Body of pancreas (tissue), 4 donors: ENCODE measurements around the gene E2F1. TPM values are rescaled to one million over a fixed set of nuclear protein-coding genes. Genes with fewer than 3 reads are reported as not detected.

Source experiments
- ATAC-seq: fragments of 150-250 bp; one replicate; pipeline ENCODE4 v1.9.1; 2016
- DNase-seq, 4 donors: peaks; one replicate each; pipeline ENCODE4 v3.0.0-alpha.2; 2019
- H3K27ac ChIP-seq, 4 donors: fragments of 200-600 bp; sonication (generic); 1 replicate in 3 of 4; 2 replicates in 1 of 4; pipeline versions ENCODE4 v1.5.1 to v1.6.1; 2016 to 2019; ENCODE audit warnings: mild to moderate bottlenecking in 1 of 4, mixed read lengths in 1 of 4, moderate library complexity in 1 of 4
- H3K27me3 ChIP-seq, 2 donors: fragments of 200-600 bp; sonication (generic); one replicate each; pipeline ENCODE4 v1.6.0; 2016; ENCODE audit warnings: mild to moderate bottlenecking in 1 of 2
- H3K36me3 ChIP-seq, 2 donors: fragments of 200-600 bp; sonication (generic); replicated peaks in 1 of 2; 2 replicates each; pipeline ENCODE4 v1.5.1; 2016; ENCODE audit warnings: low read depth in 2 of 2; ENCODE audit not compliant: insufficient read depth in 1 of 2
- H3K4me1 ChIP-seq: fragments of 200-600 bp; sonication (generic); one replicate; pipeline ENCODE4 v1.6.0; 2016
- H3K4me3 ChIP-seq, 2 donors: fragments of 200-600 bp; sonication (generic); 1 replicate in 1 of 2; 2 replicates in 1 of 2; pipeline ENCODE4 v1.5.1; 2016 to 2019
- H3K9me3 ChIP-seq, 3 donors: fragments of 200-600 bp; sonication (generic); 1 replicate in 2 of 3; 2 replicates in 1 of 3; pipeline ENCODE4 v1.5.1; 2016
- POLR2A ChIP-seq, 3 donors: fragments of 450-650 bp; IDR thresholded peaks; one replicate each; pipeline ENCODE4 v1.6.1; 2016; ENCODE audit warnings: antibody characterized with exemption in 3 of 3, mild to moderate bottlenecking in 2 of 3
- WGBS, 2 donors: methylation state at CpG; one replicate each; pipeline ENCODE4 v1.1.5; 2017; 5-methylcytosine and 5-hydroxymethylcytosine counted together
- intact Hi-C: fragments of 100-400 bp; cut with DNase I; formaldehyde crosslinking; loops from one replicate; pipeline ENCODE4 v1.15.1; 2023
- total RNA-seq, 2 donors: library from RNA; depleted of rRNA; stranded (reverse); fragments of >200 nt; gene quantifications; one replicate each; pipeline ENCODE4 v1.1.0, GENCODE V29; 2016
- TF ChIP-seq, protein P1 (sequence below), 7 experiments: fragments of 450-650 bp in 4 of 7; fragments of 200-600 bp in 3 of 7; sonication (generic) in 3 of 7; IDR thresholded peaks; one replicate each; pipeline ENCODE4 v1.5.1; 2016 to 2019; ENCODE audit warnings: antibody characterized with exemption in 7 of 7

E2F1 gene
- total RNA-seq, 2 donors from 2014 or later: 0.66 TPM; not detected in 1

DNA sequence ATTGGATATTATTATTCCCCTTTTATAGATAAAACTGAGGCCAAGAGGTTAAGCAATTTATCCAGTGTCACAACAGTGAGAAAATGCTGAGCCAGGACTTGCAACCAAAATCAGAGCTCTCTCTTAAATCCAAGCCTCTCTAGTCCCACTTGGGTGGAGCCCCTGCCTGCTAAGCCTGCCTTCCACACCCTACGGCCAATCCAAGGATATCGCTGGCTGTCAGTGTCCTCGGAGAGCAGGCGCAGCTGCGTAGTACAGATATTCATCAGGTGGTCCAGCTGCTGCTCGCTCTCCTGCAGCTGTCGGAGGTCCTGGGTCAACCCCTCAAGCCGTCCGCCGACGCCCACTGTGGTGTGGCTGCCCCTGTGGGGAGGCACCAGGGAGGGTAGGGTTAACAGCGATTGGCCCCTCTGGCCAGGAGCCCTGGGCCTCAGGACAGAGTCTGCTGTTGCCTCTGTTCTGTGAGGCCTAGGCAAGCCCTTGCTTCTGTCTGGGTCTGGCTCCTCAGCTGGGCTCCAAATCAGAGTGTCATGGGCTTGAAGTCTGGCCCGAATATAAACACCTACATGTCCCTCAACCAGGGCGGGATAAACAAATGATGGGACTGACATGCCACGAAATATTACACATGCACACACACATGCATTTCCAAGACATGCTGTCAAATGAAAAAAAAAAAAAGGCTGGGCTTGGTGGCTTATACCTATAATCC lies 8.0 kb downstream of the E2F1 start:
- intact Hi-C loops: no loop called here
- Histone ChIP-seq H3K27ac (no peak overlapping the region), H3K4me3 (no peak overlapping the region), H3K27me3 (no peaks in the 10 kb centered on the region), H3K9me3 (no peaks in the 10 kb centered on the region), H3K36me3 (no peaks in the 10 kb centered on the region), H3K4me1 (peaks cover 18% of the 10 kb centered on the region)
- 85% methylated on average over 13 to 15 of the region's 15 CpGs for WGBS, 2 donors
- DNase-seq (no peak), ATAC-seq (no peak)
- TF ChIP-seq, protein P1, sequence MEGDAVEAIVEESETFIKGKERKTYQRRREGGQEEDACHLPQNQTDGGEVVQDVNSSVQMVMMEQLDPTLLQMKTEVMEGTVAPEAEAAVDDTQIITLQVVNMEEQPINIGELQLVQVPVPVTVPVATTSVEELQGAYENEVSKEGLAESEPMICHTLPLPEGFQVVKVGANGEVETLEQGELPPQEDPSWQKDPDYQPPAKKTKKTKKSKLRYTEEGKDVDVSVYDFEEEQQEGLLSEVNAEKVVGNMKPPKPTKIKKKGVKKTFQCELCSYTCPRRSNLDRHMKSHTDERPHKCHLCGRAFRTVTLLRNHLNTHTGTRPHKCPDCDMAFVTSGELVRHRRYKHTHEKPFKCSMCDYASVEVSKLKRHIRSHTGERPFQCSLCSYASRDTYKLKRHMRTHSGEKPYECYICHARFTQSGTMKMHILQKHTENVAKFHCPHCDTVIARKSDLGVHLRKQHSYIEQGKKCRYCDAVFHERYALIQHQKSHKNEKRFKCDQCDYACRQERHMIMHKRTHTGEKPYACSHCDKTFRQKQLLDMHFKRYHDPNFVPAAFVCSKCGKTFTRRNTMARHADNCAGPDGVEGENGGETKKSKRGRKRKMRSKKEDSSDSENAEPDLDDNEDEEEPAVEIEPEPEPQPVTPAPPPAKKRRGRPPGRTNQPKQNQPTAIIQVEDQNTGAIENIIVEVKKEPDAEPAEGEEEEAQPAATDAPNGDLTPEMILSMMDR (IDR thresholded peaks at IDR 0.05): no peak
- no peak for TF ChIP-seq POLR2A (IDR thresholded peaks at IDR 0.05)

DNA sequence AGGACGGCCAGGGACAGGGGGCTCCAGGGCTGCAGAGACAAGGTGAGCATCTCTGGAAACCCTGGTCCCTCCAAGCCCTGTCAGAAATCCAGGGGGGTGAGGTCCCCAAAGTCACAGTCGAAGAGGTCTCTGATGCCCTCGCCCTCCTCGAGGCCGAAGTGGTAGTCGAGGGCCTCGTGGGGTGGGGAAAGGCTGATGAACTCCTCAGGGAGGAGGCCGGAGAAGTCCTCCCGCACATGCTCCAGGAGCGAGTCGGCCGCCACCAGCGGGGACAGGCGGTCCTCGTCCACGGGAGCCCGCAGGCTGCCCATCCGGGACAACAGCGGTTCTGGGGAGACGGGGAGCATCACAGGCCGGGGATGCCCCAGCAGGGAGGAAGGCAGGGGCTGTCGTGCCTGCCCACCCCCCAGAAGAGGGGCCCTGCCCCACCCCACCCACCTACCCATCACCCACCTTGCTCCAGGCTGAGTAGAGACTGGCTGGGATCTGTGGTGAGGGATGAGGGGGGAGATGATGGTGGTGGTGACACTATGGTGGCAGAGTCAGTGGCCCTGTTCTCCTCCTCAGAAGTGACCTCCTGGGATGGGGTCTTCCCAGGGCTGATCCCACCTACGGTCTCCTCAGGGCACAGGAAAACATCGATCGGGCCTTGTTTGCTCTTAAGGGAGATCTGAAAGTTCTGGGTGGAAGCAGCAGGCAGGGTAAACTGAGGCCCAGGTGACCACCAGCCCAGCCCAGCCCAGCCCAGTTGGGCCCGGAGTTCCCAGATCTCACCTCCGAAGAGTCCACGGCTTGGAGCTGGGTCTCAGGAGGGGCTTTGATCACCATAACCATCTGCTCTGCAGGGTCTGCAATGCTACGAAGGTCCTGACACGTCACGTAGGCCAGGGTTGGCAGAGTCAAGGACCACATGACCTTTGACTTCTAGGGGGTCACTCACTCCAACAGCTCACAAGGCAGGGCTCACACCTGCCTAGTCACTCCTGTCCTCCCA lies 9.2 kb downstream of the E2F1 start:
- no peak overlapping the region for H3K4me3 ChIP-seq
- H3K27me3 ChIP-seq: no peaks in the 10 kb centered on the region
- no peak for TF ChIP-seq POLR2A (IDR thresholded peaks at IDR 0.05)
- TF ChIP-seq, protein P1 (IDR thresholded peaks at IDR 0.05): no peak
- no peaks in the 10 kb centered on the region for H3K36me3 ChIP-seq
- no peak overlapping the region for H3K27ac ChIP-seq
- 94 to 95% methylated on average over 22 to 29 of the region's 31 CpGs for WGBS, 2 donors
- no peak for DNase-seq
- ATAC-seq: no peak
- no peaks in the 10 kb centered on the region for H3K9me3 ChIP-seq
- H3K4me1 ChIP-seq: peaks cover 26% of the 10 kb centered on the region
- intact Hi-C loops: no loop called here

DNA sequence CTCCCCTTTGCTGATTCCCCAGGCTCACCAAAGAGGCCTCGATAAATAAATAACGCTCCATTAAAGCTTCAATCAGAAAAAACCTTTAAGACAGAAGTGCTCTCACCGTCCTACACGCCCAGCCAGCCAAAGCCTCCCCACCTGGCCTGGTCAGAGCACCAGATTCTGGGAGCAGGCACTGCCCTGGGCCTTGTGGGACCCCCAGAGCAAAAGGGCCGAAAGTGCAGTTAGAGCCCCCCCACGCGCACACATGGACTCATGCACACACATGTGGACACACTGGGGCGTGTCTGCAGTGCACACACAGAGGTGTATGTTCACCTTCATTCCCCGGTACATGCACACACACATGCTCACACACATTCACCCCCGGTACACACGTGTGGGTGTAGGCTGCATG lies 10.1 kb downstream of the E2F1 start:
- H3K4me3 ChIP-seq: no peak overlapping the region
- H3K27ac ChIP-seq: peak overlapping the region in 1 of 4 donors; percentile 75
- DNase-seq: no peak
- no peaks in the 10 kb centered on the region for H3K36me3 ChIP-seq
- no peaks in the 10 kb centered on the region for H3K9me3 ChIP-seq
- no peak for ATAC-seq
- H3K27me3 ChIP-seq: no peaks in the 10 kb centered on the region
- TF ChIP-seq, protein P1 (IDR thresholded peaks at IDR 0.05): no peak
- no peak for TF ChIP-seq POLR2A (IDR thresholded peaks at IDR 0.05)
- peaks cover 26% of the 10 kb centered on the region for H3K4me1 ChIP-seq
- WGBS, 2 donors: 88 to 90% methylated on average over 5 to 11 of the region's 11 CpGs
- intact Hi-C loops: no loop called here

DNA sequence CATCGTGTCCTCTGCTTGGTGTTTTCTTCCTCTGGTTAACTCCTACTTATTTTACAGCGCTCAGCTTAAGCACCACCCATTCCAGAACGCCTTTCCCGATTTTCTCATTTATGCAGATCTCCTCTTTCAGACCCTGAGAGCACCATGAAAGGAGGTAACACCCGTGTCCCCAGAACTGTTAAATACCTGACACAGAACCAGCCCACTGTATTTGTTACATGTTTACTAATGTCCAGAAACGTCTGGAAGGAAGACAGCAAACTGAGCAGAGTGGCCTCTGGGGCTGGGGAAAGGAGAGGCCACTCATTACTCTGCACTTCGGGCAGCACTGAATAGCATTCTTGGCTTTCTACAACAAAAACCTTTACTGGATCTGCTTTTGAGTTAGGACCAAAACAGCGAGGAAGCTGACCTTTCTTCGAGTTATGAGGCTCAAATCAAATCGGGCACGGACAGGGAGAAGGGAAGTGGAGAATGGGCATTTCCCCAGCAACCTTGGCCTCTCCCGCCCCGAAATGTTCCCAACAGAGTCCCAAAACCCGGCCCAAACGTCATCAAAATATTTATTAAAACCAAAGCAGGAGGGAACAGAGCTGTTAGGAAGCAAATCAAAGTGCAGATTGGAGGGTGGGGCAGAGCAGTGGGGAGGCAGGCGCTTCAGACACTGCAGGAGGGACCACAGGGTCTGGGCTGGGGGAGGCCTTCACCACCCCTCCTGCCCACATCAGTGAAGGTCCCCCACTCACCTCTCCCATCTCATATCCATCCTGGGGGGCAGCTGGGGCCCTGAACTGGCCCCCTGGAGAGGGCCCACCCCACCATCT lies 10.8 kb downstream of the E2F1 start:
- intact Hi-C loops: no loop called here
- Histone ChIP-seq H3K27ac (peak overlapping the region in 3 of 4 donors; percentile 64 to 75 (median 68)), H3K4me1 (peaks cover 30% of the 10 kb centered on the region), H3K36me3 (no peaks in the 10 kb centered on the region), H3K9me3 (no peaks in the 10 kb centered on the region), H3K4me3 (no peak overlapping the region), H3K27me3 (no peaks in the 10 kb centered on the region)
- ATAC-seq (no peak), DNase-seq (no peak)
- no peak for TF ChIP-seq POLR2A (IDR thresholded peaks at IDR 0.05)
- 62 to 65% methylated on average over 16 of the region's 16 CpGs for WGBS, 2 donors
